ENCODE results near the gene AK1. TPM values are rescaled to one million over a fixed set of nuclear protein-coding genes. Genes with fewer than 3 reads are reported as not detected.

The AK1 gene
- total and polyA plus RNA-seq, 2 of the 13 experiments (the other 11 are each of a cell fraction or from before 2014, with no cell fraction given) = 19.1 to 32.8 TPM

- TF ChIP-seq ZNF496 (CRISPR knock-in tag; IDR thresholded peaks at IDR 0.05; ENCODE audit: insufficient replicate concordance) (no peak), GZF1 (CRISPR knock-in tag; IDR thresholded peaks at IDR 0.05) (no peak), ZNF652 (CRISPR knock-in tag; IDR thresholded peaks at IDR 0.05; ENCODE audit: borderline replicate concordance, low read depth) (no peak), POLR2AphosphoS2 (IDR thresholded peaks at IDR 0.05; ENCODE audit: low read depth, low read length) (no peak), STAT5B (CRISPR knock-in tag; IDR thresholded peaks at IDR 0.05) (no peak), RFXAP (CRISPR knock-in tag; IDR thresholded peaks at IDR 0.05; ENCODE audit: borderline replicate concordance) (no peak), ZNF780A (CRISPR knock-in tag; IDR thresholded peaks at IDR 0.05) (no peak), TCF7 (IDR thresholded peaks at IDR 0.05; ENCODE audit: low read depth) (peak; percentile 74; the same call in 1 of the 2 replicates), NR0B2 (CRISPR knock-in tag; IDR thresholded peaks at IDR 0.05) (no peak), SMAD1 (CRISPR knock-in tag; IDR thresholded peaks at IDR 0.05; ENCODE audit: borderline replicate concordance, low read depth) (no peak), ZNF589 (CRISPR knock-in tag; conservative IDR thresholded peaks at IDR 0.05) (no peak), YEATS2 (CRISPR knock-in tag; IDR thresholded peaks at IDR 0.05; ENCODE audit: borderline replicate concordance) (no peak), HNF4G (IDR thresholded peaks at IDR 0.05; ENCODE audit: borderline replicate concordance, low read depth, low read length) (0 out of 2 replicates have a peak, but pooled peaks have one; percentile 19), HNF4G (CRISPR knock-in tag; IDR thresholded peaks at IDR 0.05; ENCODE audit: borderline replicate concordance, low read depth) (no peak), SUZ12 (IDR thresholded peaks at IDR 0.05; ENCODE audit: low read depth, low read length) (no peak), HOXD1 (CRISPR knock-in tag; IDR thresholded peaks at IDR 0.05) (no peak), NFKBIZ (CRISPR knock-in tag; IDR thresholded peaks at IDR 0.05) (no peak), SP4 (CRISPR knock-in tag; IDR thresholded peaks at IDR 0.05) (peak; percentile 84), ZNF180 (CRISPR knock-in tag; IDR thresholded peaks at IDR 0.05; ENCODE audit: borderline replicate concordance, low read depth) (no peak), SMAD9 (CRISPR knock-in tag; IDR thresholded peaks at IDR 0.05) (no peak), ZFYVE20 (CRISPR knock-in tag; IDR thresholded peaks at IDR 0.05; ENCODE audit: borderline replicate concordance, low read depth) (no peak), ZBTB21 (CRISPR knock-in tag; IDR thresholded peaks at IDR 0.05) (no peak)
- TF ChIP-seq, protein P1, sequence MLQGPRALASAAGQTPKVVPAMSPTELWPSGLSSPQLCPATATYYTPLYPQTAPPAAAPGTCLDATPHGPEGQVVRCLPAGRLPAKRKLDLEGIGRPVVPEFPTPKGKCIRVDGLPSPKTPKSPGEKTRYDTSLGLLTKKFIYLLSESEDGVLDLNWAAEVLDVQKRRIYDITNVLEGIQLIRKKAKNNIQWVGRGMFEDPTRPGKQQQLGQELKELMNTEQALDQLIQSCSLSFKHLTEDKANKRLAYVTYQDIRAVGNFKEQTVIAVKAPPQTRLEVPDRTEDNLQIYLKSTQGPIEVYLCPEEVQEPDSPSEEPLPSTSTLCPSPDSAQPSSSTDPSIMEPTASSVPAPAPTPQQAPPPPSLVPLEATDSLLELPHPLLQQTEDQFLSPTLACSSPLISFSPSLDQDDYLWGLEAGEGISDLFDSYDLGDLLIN (CRISPR knock-in tag; IDR thresholded peaks at IDR 0.05; ENCODE audit: borderline replicate concordance) = no peak
- TF ChIP-seq, protein P2, sequence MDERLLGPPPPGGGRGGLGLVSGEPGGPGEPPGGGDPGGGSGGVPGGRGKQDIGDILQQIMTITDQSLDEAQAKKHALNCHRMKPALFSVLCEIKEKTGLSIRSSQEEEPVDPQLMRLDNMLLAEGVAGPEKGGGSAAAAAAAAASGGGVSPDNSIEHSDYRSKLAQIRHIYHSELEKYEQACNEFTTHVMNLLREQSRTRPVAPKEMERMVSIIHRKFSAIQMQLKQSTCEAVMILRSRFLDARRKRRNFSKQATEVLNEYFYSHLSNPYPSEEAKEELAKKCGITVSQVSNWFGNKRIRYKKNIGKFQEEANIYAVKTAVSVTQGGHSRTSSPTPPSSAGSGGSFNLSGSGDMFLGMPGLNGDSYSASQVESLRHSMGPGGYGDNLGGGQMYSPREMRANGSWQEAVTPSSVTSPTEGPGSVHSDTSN (CRISPR knock-in tag; IDR thresholded peaks at IDR 0.05) = no peak
- TF ChIP-seq, protein P3, sequence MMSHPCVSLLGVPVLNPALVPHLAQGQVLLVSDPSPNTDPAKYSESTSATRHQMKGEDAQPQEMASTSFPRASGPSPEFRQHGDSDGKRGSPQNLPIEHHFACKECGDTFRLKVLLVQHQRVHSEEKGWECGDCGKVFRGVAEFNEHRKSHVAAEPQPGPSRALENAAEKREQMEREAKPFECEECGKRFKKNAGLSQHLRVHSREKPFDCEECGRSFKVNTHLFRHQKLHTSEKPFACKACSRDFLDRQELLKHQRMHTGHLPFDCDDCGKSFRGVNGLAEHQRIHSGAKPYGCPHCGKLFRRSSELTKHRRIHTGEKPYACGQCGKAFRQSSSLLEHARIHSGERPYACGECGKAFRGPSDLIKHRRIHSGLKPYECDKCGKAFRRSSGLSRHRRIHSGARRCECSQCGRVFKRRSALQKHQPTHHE (CRISPR knock-in tag; IDR thresholded peaks at IDR 0.05; ENCODE audit: borderline replicate concordance) = no peak
- TF ChIP-seq, protein P4, sequence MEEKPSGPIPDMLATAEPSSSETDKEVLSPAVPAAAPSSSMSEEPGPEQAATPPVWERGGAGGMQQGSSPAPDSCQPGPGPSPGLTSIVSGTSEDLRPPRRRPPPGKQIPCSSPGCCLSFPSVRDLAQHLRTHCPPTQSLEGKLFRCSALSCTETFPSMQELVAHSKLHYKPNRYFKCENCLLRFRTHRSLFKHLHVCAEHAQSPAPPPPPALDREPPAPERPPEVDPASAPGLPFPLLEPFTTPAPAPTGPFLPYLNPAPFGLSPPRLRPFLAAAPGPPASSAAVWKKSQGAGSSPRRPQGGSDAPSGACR (CRISPR knock-in tag; IDR thresholded peaks at IDR 0.05) = no peak
Observed at GRCh38 chr9:127828262-127829031, 49.0 kb downstream of the AK1 start (continued).

All from HepG2 (cell line).